ENCODE data around the gene SNED1.

The SNED1 gene

GRCh38 chr2:241068136-241068941 is 69.9 kb downstream of the SNED1 start:
- DNase-seq (ENCODE audit: low spot score): no peak

GRCh38 chr2:241068942-241069810 is 70.8 kb downstream of the SNED1 start:
- DNase-seq (ENCODE audit: low spot score): no peak

- DNase-seq (ENCODE audit: low spot score): no peak
These were observed 71.4 kb downstream of the SNED1 start for GRCh38 chr2:241069821-241070281.

GRCh38 chr2:241070361-241070760 is 71.9 kb downstream of the SNED1 start:
- DNase-seq (ENCODE audit: low spot score): no peak

GRCh38 chr2:241070811-241071676 is 72.6 kb downstream of the SNED1 start:
- no peak for DNase-seq (ENCODE audit: low spot score)

- no peak for DNase-seq (ENCODE audit: low spot score)
These were observed 73.3 kb downstream of the SNED1 start for GRCh38 chr2:241071677-241072111.

- DNase-seq (ENCODE audit: low spot score): no peak
These were observed 73.7 kb downstream of the SNED1 start for GRCh38 chr2:241072151-241072550.

GRCh38 chr2:241072553-241073165 is 74.2 kb downstream of the SNED1 start:
- no peak for DNase-seq (ENCODE audit: low spot score)

GRCh38 chr2:241073166-241074064 is 75.0 kb downstream of the SNED1 start:
- no peak for DNase-seq (ENCODE audit: low spot score)

- DNase-seq (ENCODE audit: low spot score): no peak
These were observed 75.8 kb downstream of the SNED1 start for GRCh38 chr2:241074065-241074818.

- DNase-seq (ENCODE audit: low spot score): no peak
These were observed 76.6 kb downstream of the SNED1 start for GRCh38 chr2:241074901-241075540.

GRCh38 chr2:241080405-241081189 is 82.2 kb downstream of the SNED1 start:
- no peak for DNase-seq (ENCODE audit: low spot score)

GRCh38 chr2:241081190-241081642 is 82.8 kb downstream of the SNED1 start:
- no peak for DNase-seq (ENCODE audit: low spot score)

- DNase-seq (ENCODE audit: low spot score): no peak
These were observed 83.4 kb downstream of the SNED1 start for GRCh38 chr2:241081643-241082340.

GRCh38 chr2:241082341-241083090 is 84.1 kb downstream of the SNED1 start:
- no peak for DNase-seq (ENCODE audit: low spot score)

GRCh38 chr2:241083091-241083415 is 84.6 kb downstream of the SNED1 start:
- no peak for DNase-seq (ENCODE audit: low spot score)

- no peak for DNase-seq (ENCODE audit: low spot score)
These were observed 86.5 kb downstream of the SNED1 start for GRCh38 chr2:241084856-241085444.
